GM12892 (cell line): ENCODE results near the gene ADGRE1.

Experiments used
- POLR2A ChIP-seq: IDR thresholded peaks from 2 replicates; pipeline ENCODE4 v1.6.1; 2011; ENCODE audit warnings: low read depth, low read length, control low read depth
- POLR2AphosphoS5 ChIP-seq: IDR thresholded peaks from 2 replicates; pipeline ENCODE4 v1.6.1; 2011; ENCODE audit warnings: low read depth, low read length, control low read depth

DNA sequence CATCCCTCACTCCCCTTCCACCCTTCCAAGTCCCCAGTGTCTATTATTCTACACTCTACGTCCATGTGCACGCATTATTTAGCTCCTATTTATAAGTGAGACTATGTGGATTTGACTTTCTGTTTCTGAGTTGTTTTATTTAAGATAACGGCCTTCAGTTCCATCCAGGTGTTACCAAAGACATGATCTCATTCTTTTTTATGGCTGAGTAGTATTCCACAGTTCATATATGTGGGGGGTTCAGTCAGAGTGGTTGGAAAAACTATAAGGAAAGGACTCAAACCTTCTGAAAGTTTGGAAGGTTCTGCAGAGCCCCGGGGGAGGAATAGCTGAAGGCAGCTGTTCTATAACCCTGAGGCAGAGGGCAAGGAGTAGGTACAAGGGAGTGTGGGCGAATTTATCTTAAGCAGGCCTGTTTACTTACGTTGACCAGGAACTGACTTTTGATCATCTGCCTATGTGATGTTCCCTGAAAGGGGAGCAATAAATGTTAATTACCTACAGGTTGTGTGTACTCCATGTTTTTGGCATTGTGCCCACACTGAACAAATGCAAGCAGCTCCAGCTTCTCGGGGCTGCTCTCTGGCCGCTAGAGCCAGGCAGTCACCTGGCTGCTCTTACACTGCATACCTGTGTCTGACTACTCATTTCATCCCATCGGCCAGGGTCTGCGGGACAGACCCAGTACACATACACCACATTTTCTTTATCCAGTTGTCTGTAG is 13.5 kb upstream of the ADGRE1 start:
- TF ChIP-seq POLR2A (no peak), POLR2AphosphoS5 (no peak)
